SK-N-SH (cell line): Measurements from ENCODE around the gene ZNF213. TPM values are rescaled to one million over a fixed set of nuclear protein-coding genes. Genes with fewer than 3 reads are reported as not detected.

Experiments used
- CTCF ChIA-PET: fragments of 300-600, 350-600 bp; formaldehyde crosslinking; extraction: SDS; loops from one replicate; lab custom pipeline; 2021; lab: Yijun Ruan, JAX
- POLR2A ChIA-PET: fragments of 350-600 bp; sonication (Branson Sonifier 250); formaldehyde crosslinking; extraction: SDS; loops from one replicate; lab custom pipeline; 2020; ENCODE audit warnings: antibody characterized with exemption, inconsistent platforms; lab: Yijun Ruan, JAX
- DNase-seq: peaks from one replicate; pipeline ENCODE4 v3.0.0; 2012
- H2AFZ ChIP-seq: fragments of 200-600 bp; sonication (generic); 2 replicates; pipeline ENCODE4 v1.8.1; 2016; ENCODE audit warnings: antibody characterized with exemption, mild to moderate bottlenecking, low read depth
- H3F3A ChIP-seq: fragments of 200-600 bp; sonication (generic); replicated peaks from 2 replicates; pipeline ENCODE3; 2016; ENCODE audit warnings: antibody characterized with exemption, mild to moderate bottlenecking; ENCODE audit not compliant: insufficient read depth
- H3K27ac ChIP-seq, 2 experiments: fragments of 200-500 bp in 1 of 2; fragments of 200-600 bp in 1 of 2; sonication (Bioruptor generic) in 1 of 2; sonication (generic), shearing (Covaris generic) in 1 of 2; 2 replicates each; pipeline versions ENCODE4 v1.5.1 to v1.6.1; 2014 to 2016; ENCODE audit warnings: low read depth in 2 of 2, inconsistent platforms in 1 of 2, low read length in 1 of 2, mild to moderate bottlenecking in 1 of 2, mixed read lengths in 1 of 2
- H3K27me3 ChIP-seq: fragments of 200-600 bp; sonication (generic), shearing (Covaris generic); 2 replicates; pipeline ENCODE4 v1.6.1; 2016; ENCODE audit warnings: mixed run types; ENCODE audit not compliant: insufficient read depth
- H3K36me3 ChIP-seq, 2 experiments: fragments of 200-500 bp in 1 of 2; fragments of 200-600 bp in 1 of 2; sonication (Bioruptor generic) in 1 of 2; sonication (generic) in 1 of 2; replicated peaks in 1 of 2; 2 replicates each; pipeline versions ENCODE3 to v1.5.1; 2014 to 2016; ENCODE audit warnings: low read length in 1 of 2, mild to moderate bottlenecking in 1 of 2; ENCODE audit not compliant: insufficient read depth in 2 of 2, control insufficient read depth in 1 of 2
- H3K4me1 ChIP-seq, 2 experiments: fragments of 200-500 bp in 1 of 2; fragments of 200-600 bp in 1 of 2; sonication (Bioruptor generic) in 1 of 2; sonication (generic), shearing (Covaris generic) in 1 of 2; 2 replicates each; pipeline versions ENCODE4 v1.5.1 to v1.6.1; 2014 to 2016; ENCODE audit warnings: low read depth in 1 of 2, low read length in 1 of 2, mixed run types in 1 of 2; ENCODE audit not compliant: insufficient read depth in 2 of 2, control insufficient read depth in 1 of 2
- H3K4me2 ChIP-seq: fragments of 200-600 bp; sonication (generic), shearing (Covaris generic); 2 replicates; pipeline ENCODE4 v1.6.1; 2017; ENCODE audit warnings: mixed run types
- H3K4me3 ChIP-seq, 2 experiments: fragments of 200-500 bp in 1 of 2; fragments of 200-600 bp in 1 of 2; sonication (Bioruptor generic) in 1 of 2; sonication (generic), shearing (Covaris generic) in 1 of 2; 2 replicates each; pipeline versions ENCODE4 v1.5.1 to v1.8.1; 2014 to 2016; ENCODE audit warnings: low read depth in 2 of 2, inconsistent platforms in 1 of 2, low read length in 1 of 2, mild to moderate bottlenecking in 1 of 2, mixed read lengths in 1 of 2, moderate library complexity in 1 of 2
- H3K79me2 ChIP-seq: fragments of 200-600 bp; sonication (generic); 2 replicates; pipeline ENCODE4 v1.8.1; 2017; ENCODE audit warnings: mild to moderate bottlenecking; ENCODE audit not compliant: insufficient read depth
- H3K9ac ChIP-seq: fragments of 200-600 bp; sonication (generic); 2 replicates; pipeline ENCODE4 v1.6.1; 2017; ENCODE audit warnings: mixed run types
- H3K9me2 ChIP-seq: fragments of 200-600 bp; sonication (generic); 2 replicates; pipeline ENCODE4 v1.6.1; 2017; ENCODE audit warnings: mixed run types
- H3K9me3 ChIP-seq: fragments of 200-600 bp; sonication (generic); 2 replicates; pipeline ENCODE4 v1.6.1; 2017; ENCODE audit warnings: mixed run types, mild to moderate bottlenecking, moderate library complexity
- H4K20me1 ChIP-seq: fragments of 200-600 bp; sonication (generic); 2 replicates; pipeline ENCODE4 v1.6.1; 2017; ENCODE audit warnings: mild to moderate bottlenecking, mixed run types; ENCODE audit not compliant: insufficient read depth
- CHD2 ChIP-seq: fragments of 150-350 bp; IDR thresholded peaks from 2 replicates; pipeline ENCODE4 v1.6.1; 2018; ENCODE audit warnings: low read length; ENCODE audit not compliant: partially characterized antibody
- ELF1 ChIP-seq: IDR thresholded peaks from 2 replicates; pipeline ENCODE4 v1.4.0; 2012
- EZH2phosphoT487 ChIP-seq: fragments of 200-600 bp; sonication (generic); IDR thresholded peaks from 2 replicates; pipeline ENCODE4 v1.6.1; 2017; ENCODE audit warnings: low read depth, mixed run types, mild to moderate bottlenecking, antibody characterized with exemption, moderate library complexity, borderline replicate concordance
- FOSL2 ChIP-seq: IDR thresholded peaks from 2 replicates; pipeline ENCODE4 v1.4.0; 2012; ENCODE audit warnings: low read depth, mild to moderate bottlenecking, moderate library complexity, borderline replicate concordance
- FOXM1 ChIP-seq: IDR thresholded peaks from 2 replicates; pipeline ENCODE4 v1.4.0; 2012; ENCODE audit warnings: low read depth, mild to moderate bottlenecking
- GABPA ChIP-seq: IDR thresholded peaks from 2 replicates; pipeline ENCODE4 v1.4.0; 2012; ENCODE audit warnings: low read depth, mild to moderate bottlenecking
- GATA2 ChIP-seq: sonication (generic); formaldehyde crosslinking; IDR thresholded peaks from 2 replicates; pipeline ENCODE4 v1.5.0; 2020; ENCODE audit warnings: mild to moderate bottlenecking, missing genetic modification reagents
- JUND ChIP-seq: IDR thresholded peaks from 2 replicates; pipeline ENCODE4 v1.4.0; 2012
- MXI1 ChIP-seq: IDR thresholded peaks from 2 replicates; pipeline ENCODE4 v1.6.1; 2012; ENCODE audit warnings: mild to moderate bottlenecking, low read depth, low read length, improper control_type of control experiment
- PBX3 ChIP-seq: IDR thresholded peaks from 2 replicates; pipeline ENCODE4; 2012
- POLR2AphosphoS5 ChIP-seq: IDR thresholded peaks from 2 replicates; pipeline ENCODE4 v1.6.1; 2012; ENCODE audit warnings: low read depth, low read length
- REST ChIP-seq: IDR thresholded peaks from 2 replicates; pipeline ENCODE4 v1.6.1; 2012; ENCODE audit warnings: mild to moderate bottlenecking, low read depth, low read length, moderate library complexity
- RFX5 ChIP-seq: IDR thresholded peaks from 2 replicates; pipeline ENCODE4 v1.6.1; 2012; ENCODE audit warnings: mild to moderate bottlenecking, improper control_type of control experiment, low read length
- SIN3A ChIP-seq: IDR thresholded peaks from 2 replicates; pipeline ENCODE4 v1.6.1; 2012; ENCODE audit warnings: low read depth, mild to moderate bottlenecking, low read length, moderate library complexity, borderline replicate concordance
- TCF12 ChIP-seq: IDR thresholded peaks from 2 replicates; pipeline ENCODE4 v1.4.0; 2012
- YY1 ChIP-seq: IDR thresholded peaks from 2 replicates; pipeline ENCODE4 v1.4.0; 2012; ENCODE audit warnings: low read depth, mild to moderate bottlenecking
- WGBS: methylation state at CpG from one replicate; pipeline ENCODE4 v1.1.6; 2017; ENCODE audit warnings: low lambda C conversion rate; 5-methylcytosine and 5-hydroxymethylcytosine counted together
- polyA plus RNA-seq, 3 experiments: library from polyadenylated mRNA; depleted of rRNA; stranded (reverse); fragments of >200 nt; gene quantifications; 2 replicates each; pipeline ENCODE4 v1.2.3, GENCODE V29; 2012
- TF ChIP-seq, protein P1 (sequence below): fragments of 150-350 bp; IDR thresholded peaks from 2 replicates; pipeline ENCODE4 v1.6.1; 2016; ENCODE audit warnings: mild to moderate bottlenecking, low read depth, low read length
- TF ChIP-seq, protein P2 (sequence below): IDR thresholded peaks from 2 replicates; pipeline ENCODE4 v1.4.0; 2012; ENCODE audit warnings: low read depth, borderline replicate concordance

ZNF213 gene
- polyA plus RNA-seq, 1 of the 3 experiments (the other 2 are of a cell fraction): 1.1 TPM

- no peak overlapping the region for H3K9ac ChIP-seq
- no peaks in the 10 kb centered on the region for H3K9me3 ChIP-seq
- ChIA-PET CTCF (no interaction called here), POLR2A (no interaction called here)
- TF ChIP-seq FOSL2 (no peak), CHD2 (no peak), YY1 (no peak), TCF12 (no peak), GABPA (no peak)
- TF ChIP-seq, protein P1, sequence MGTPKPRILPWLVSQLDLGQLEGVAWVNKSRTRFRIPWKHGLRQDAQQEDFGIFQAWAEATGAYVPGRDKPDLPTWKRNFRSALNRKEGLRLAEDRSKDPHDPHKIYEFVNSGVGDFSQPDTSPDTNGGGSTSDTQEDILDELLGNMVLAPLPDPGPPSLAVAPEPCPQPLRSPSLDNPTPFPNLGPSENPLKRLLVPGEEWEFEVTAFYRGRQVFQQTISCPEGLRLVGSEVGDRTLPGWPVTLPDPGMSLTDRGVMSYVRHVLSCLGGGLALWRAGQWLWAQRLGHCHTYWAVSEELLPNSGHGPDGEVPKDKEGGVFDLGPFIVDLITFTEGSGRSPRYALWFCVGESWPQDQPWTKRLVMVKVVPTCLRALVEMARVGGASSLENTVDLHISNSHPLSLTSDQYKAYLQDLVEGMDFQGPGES: no peak
- TF ChIP-seq, protein P2, sequence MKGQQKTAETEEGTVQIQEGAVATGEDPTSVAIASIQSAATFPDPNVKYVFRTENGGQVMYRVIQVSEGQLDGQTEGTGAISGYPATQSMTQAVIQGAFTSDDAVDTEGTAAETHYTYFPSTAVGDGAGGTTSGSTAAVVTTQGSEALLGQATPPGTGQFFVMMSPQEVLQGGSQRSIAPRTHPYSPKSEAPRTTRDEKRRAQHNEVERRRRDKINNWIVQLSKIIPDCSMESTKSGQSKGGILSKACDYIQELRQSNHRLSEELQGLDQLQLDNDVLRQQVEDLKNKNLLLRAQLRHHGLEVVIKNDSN: no peak
- H3F3A ChIP-seq: peaks cover 60% of the 10 kb centered on the region
- H3K4me3 ChIP-seq: no peak overlapping the region
- 56% methylated on average over 2 of the region's 2 CpGs for WGBS
- H3K79me2 ChIP-seq: no peaks in the 10 kb centered on the region
- DNase-seq: no peak
- H3K4me2 ChIP-seq: no peak overlapping the region
- no peak overlapping the region for H3K27ac ChIP-seq
- H3K27me3 ChIP-seq: no peaks in the 10 kb centered on the region
- peaks cover 3% of the 10 kb centered on the region; the same call in 1 of the 2 replicates for H4K20me1 ChIP-seq
- no peaks in the 10 kb centered on the region for H3K9me2 ChIP-seq
- H2AFZ ChIP-seq: no peak overlapping the region
- H3K36me3 ChIP-seq: no peaks in the 10 kb centered on the region
- peaks cover 0 to 9% of the 10 kb centered on the region in 2 experiments; a peak in 1 of 4 replicates for H3K4me1 ChIP-seq
Measured at GRCh38 chr16:3155181-3155580, 20.4 kb downstream of the ZNF213 start.

DNA sequence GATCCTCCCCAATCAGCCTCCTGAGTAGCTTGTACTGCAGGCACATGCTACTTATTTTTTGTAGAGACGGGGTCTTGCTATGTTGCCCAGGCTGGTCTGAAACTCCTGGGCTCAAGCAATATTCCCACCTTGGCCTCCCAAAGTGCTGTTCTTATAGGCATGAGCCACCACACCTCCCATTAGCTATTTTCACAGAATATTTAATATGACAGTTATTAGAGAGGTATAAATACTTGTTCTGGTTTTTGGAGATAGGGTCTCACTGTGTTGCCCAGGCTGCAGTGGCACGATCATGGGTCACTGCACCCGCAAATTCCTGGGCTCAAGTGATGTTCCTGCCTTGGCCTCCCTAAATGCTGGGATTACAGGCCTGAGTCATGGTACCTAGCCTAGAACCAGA is 21.1 kb downstream of the ZNF213 start:
- TF ChIP-seq FOXM1: no peak
- TF ChIP-seq REST: no peak
- no peak for TF ChIP-seq SIN3A
- no peak for TF ChIP-seq ELF1
- TF ChIP-seq EZH2phosphoT487: no peak
- TF ChIP-seq TCF12: no peak
- no peak for TF ChIP-seq GATA2
- TF ChIP-seq POLR2AphosphoS5: no peak
- no peak for TF ChIP-seq RFX5
- TF ChIP-seq MXI1: no peak
- TF ChIP-seq PBX3: no peak
- TF ChIP-seq JUND: no peak
- no peak for TF ChIP-seq FOSL2
- TF ChIP-seq, all 33 proteins: peak for 0
- CTCF ChIA-PET: interaction anchor here (1.0 kb wide), 1 partner anchor 26 kb away, joined by 3 read pairs; no protein-coding TSS in a partner anchor
- no peaks in the 10 kb centered on the region for H3K79me2 ChIP-seq

More for the DNA sequence above, 21.1 kb downstream of the ZNF213 start:
- POLR2A ChIA-PET: no interaction called here
- Histone ChIP-seq H3K9ac (no peak overlapping the region), H3K27ac (no peak overlapping the region), H3K27me3 (no peaks in the 10 kb centered on the region), H3K9me3 (no peaks in the 10 kb centered on the region), H3K4me2 (no peak overlapping the region), H2AFZ (no peak overlapping the region), H3K9me2 (no peaks in the 10 kb centered on the region), H3K4me3 (no peak overlapping the region), H3F3A (peaks cover 56% of the 10 kb centered on the region), H3K4me1 (peaks cover 0 to 9% of the 10 kb centered on the region in 2 experiments; a peak in 1 of 4 replicates), H4K20me1 (no peaks in the 10 kb centered on the region; the same call in 1 of the 2 replicates), H3K36me3 (no peaks in the 10 kb centered on the region)
- WGBS: 80% methylated on average over 3 of the region's 3 CpGs
- no peak for DNase-seq
